Measurements from ENCODE around the gene DHX8. TPM values are rescaled to one million over a fixed set of nuclear protein-coding genes. Genes with fewer than 3 reads are reported as not detected.

The DHX8 gene
- polyA plus RNA-seq, 1 of the 3 experiments (the other 2 are of a cell fraction), result 31.3 TPM

- TF ChIP-seq NRF1 (IDR thresholded peaks at IDR 0.05; ENCODE audit: low read depth, low read length), result no peak
- TF ChIP-seq SMC3 (IDR thresholded peaks at IDR 0.05; ENCODE audit: low read depth, low read length), result no peak
- no peak for TF ChIP-seq RFX5 (IDR thresholded peaks at IDR 0.05; ENCODE audit: low read length)
- no peak for TF ChIP-seq MEF2A (IDR thresholded peaks at IDR 0.05; ENCODE audit: borderline replicate concordance, low read depth)
- TF ChIP-seq GABPA (IDR thresholded peaks at IDR 0.05; ENCODE audit: low read depth), result no peak
- TF ChIP-seq, protein P1, sequence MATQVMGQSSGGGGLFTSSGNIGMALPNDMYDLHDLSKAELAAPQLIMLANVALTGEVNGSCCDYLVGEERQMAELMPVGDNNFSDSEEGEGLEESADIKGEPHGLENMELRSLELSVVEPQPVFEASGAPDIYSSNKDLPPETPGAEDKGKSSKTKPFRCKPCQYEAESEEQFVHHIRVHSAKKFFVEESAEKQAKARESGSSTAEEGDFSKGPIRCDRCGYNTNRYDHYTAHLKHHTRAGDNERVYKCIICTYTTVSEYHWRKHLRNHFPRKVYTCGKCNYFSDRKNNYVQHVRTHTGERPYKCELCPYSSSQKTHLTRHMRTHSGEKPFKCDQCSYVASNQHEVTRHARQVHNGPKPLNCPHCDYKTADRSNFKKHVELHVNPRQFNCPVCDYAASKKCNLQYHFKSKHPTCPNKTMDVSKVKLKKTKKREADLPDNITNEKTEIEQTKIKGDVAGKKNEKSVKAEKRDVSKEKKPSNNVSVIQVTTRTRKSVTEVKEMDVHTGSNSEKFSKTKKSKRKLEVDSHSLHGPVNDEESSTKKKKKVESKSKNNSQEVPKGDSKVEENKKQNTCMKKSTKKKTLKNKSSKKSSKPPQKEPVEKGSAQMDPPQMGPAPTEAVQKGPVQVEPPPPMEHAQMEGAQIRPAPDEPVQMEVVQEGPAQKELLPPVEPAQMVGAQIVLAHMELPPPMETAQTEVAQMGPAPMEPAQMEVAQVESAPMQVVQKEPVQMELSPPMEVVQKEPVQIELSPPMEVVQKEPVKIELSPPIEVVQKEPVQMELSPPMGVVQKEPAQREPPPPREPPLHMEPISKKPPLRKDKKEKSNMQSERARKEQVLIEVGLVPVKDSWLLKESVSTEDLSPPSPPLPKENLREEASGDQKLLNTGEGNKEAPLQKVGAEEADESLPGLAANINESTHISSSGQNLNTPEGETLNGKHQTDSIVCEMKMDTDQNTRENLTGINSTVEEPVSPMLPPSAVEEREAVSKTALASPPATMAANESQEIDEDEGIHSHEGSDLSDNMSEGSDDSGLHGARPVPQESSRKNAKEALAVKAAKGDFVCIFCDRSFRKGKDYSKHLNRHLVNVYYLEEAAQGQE (IDR thresholded peaks at IDR 0.05; ENCODE audit: low read depth, low read length), result no peak
- TF ChIP-seq TCF12 (IDR thresholded peaks at IDR 0.05), result no peak
- no peak for TF ChIP-seq SIN3A (IDR thresholded peaks at IDR 0.05; ENCODE audit: borderline replicate concordance, low read depth, low read length)
- TF ChIP-seq POLR2AphosphoS5 (IDR thresholded peaks at IDR 0.05; ENCODE audit: low read depth, low read length), result no peak
- no peak for TF ChIP-seq EZH2phosphoT487 (IDR thresholded peaks at IDR 0.05; ENCODE audit: borderline replicate concordance, low read depth)
- TF ChIP-seq EP300 (IDR thresholded peaks at IDR 0.05; ENCODE audit: borderline replicate concordance in 1 of 2, low read depth in 1 of 2, low read length in 1 of 2), result no peak
- TF ChIP-seq NFIC (IDR thresholded peaks at IDR 0.05; ENCODE audit: borderline replicate concordance), result no peak
- TF ChIP-seq TEAD4 (IDR thresholded peaks at IDR 0.05; ENCODE audit: borderline replicate concordance, insufficient read depth), result no peak
- TF ChIP-seq ZBTB33 (IDR thresholded peaks at IDR 0.05; ENCODE audit: borderline replicate concordance, low read depth), result no peak
- TF ChIP-seq CTCF (IDR thresholded peaks at IDR 0.05), result no peak
- no peak for TF ChIP-seq PBX3 (IDR thresholded peaks at IDR 0.05)
- no peak for TF ChIP-seq YY1 (IDR thresholded peaks at IDR 0.05; ENCODE audit: low read depth)
- ChIA-PET POLR2A (no interaction called here), CTCF (interaction anchor here (0.8 to 1.7 kb wide), 9 partner anchors 9 to 152 kb away, joined by 3 to 14 read pairs (median 4); partner anchors contain the start of gene DHX8)
- DNase-seq, result no peak
- H2AFZ ChIP-seq (ENCODE audit: low read depth), result no peak overlapping the region
- H4K20me1 ChIP-seq (ENCODE audit: insufficient read depth), result peaks cover 8% of the 10 kb centered on the region; the same call in 1 of the 2 replicates
- no peaks in the 10 kb centered on the region for H3K9me3 ChIP-seq
- H3K4me2 ChIP-seq, result no peak overlapping the region
- WGBS (ENCODE audit: low lambda C conversion rate), result 90% methylated on average over 4 of the region's 4 CpGs
- peaks cover 73 to 82% of the 10 kb centered on the region in 2 experiments for H3K36me3 ChIP-seq (replicated peaks in 1 of 2; ENCODE audit: control insufficient read depth in 1 of 2, insufficient read depth in 2 of 2, low read length in 1 of 2)
- peaks cover 3 to 19% of the 10 kb centered on the region in 2 experiments; a peak in 3 of 4 replicates for H3K4me1 ChIP-seq (ENCODE audit: control insufficient read depth in 1 of 2, insufficient read depth in 2 of 2, low read depth in 1 of 2, low read length in 1 of 2)
- H3F3A ChIP-seq (replicated peaks; ENCODE audit: insufficient read depth), result peaks cover 24% of the 10 kb centered on the region
- peaks cover 12% of the 10 kb centered on the region; the same call in 1 of the 2 replicates for H3K79me2 ChIP-seq (ENCODE audit: insufficient read depth)
- no peaks in the 10 kb centered on the region for H3K27me3 ChIP-seq (ENCODE audit: insufficient read depth)
- no peak overlapping the region for H3K9ac ChIP-seq
- no peak overlapping the region for H3K4me3 ChIP-seq (ENCODE audit: low read depth in 2 of 2, low read length in 1 of 2)
- H3K9me2 ChIP-seq, result no peaks in the 10 kb centered on the region
- H3K27ac ChIP-seq (ENCODE audit: low read depth in 2 of 2, low read length in 1 of 2), result no peak overlapping the region
Observed at GRCh38 chr17:43521389-43521788, 37.6 kb downstream of the DHX8 start.

All from SK-N-SH (cell line).